ENCODE data around the gene DDB1.

The DDB1 gene

GRCh38 chr11:61356706-61357105 lies 23.8 kb upstream of the DDB1 start:
- no peak for ATAC-seq
- DNase-seq: peak; percentile 26

- no peak for DNase-seq
- no peak for ATAC-seq
Measured at GRCh38 chr11:61354208-61354607, 21.3 kb upstream of the DDB1 start.

DNA sequence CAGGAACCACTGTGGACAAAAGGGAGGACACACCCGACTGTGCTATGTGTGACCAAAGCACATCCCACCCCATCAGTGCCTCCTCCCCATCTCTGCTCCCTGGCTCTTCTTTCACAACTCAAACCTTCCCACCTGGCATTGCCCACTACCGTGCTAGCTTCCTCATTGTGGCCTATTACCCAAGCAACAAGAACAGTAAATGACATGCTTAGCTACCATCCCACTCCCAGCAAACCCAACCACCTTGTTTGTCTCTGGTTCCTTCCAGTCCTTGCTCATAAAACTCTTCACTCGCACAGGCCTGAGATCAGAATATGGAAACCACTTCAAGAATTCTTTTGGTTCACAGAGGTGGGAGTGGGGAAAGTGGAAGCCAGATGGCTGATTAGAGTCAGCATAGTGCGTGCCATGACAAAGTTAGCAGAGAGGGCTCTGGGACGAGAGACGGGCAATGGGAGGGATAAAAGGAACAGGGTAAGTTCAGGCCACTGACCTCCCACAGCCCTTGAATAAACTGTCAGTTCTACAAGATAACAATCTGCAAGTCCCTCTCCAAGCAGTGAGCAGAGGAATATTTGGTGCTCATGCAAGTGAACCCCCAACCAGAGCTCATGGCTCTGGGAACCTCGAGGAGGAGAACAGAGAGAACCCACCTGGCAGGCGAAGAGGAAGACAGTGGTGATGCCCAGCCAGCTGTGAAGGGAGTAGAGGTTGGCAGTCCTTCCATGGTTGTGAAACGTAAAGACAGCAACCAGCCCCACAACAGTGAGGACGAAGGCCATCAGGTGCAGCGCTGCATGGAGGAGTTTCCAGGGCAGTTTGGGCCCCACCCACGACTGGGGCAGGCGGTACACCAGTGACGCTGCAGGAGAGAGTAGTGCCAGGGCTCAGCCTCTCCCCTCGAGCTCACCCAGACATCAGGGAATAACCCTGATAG lies 20.5 kb upstream of the DDB1 start:
- no peak for DNase-seq
- no peak for ATAC-seq

DNA sequence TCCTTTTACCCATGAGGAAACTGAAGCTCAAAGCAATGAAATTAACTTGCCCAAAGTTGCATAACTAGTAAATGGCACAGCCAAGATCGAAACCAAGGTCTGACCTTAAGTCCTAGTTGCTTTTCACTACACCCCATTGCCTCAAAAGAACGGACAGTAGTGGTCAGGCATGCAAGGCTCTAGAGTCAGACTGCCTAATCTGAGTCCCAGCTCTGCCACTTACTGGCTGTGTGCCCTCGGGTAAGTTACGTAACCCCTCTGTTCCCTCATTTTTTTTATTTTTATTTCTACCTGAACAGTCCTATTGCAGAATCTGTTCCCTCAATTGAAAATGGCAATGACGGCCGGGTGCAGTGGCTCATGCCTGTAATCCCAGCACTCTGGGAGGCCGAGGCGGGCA lies 19.1 kb upstream of the DDB1 start:
- ATAC-seq (no peak), DNase-seq (no peak)

DNA sequence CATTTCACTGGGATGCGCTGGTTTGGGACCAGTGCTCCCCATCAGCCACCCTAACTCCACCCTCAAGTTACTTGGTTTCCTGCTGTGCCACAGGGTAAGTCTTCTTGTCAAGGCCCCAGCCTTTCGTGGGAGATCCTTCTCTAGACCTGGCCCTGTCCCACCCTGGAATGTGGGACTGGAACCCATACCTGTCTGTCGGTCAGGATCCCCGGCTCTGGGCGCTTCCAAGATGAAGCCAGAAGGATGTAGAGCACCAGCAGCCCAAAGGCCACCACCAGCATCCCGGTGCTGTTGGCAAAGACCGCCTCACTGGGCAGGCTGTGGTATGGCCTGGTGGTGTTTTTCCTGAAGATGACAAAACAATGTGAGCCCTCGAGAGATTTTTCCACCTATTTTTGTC lies 17.9 kb upstream of the DDB1 start:
- ATAC-seq (no peak), DNase-seq (no peak)

DNA sequence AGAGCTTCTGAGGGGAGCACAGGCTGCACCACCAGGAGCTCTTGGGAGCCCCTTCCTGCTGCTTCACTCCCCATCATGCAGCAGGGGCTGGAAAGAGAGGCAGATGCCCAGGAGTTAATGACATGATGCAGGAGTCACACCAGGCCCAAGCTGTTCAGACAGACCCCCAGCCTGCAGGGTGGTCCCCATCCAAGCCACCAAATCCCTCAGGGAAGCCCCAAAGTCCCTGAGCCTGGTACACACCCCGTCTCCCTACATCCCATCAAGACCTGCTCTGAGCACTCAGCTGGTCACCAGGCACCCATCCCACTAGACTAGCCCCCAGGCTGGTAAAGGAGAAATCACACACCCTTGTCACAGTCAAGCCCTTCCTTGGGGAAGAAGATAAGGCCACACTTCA lies 17.4 kb upstream of the DDB1 start:
- DNase-seq (no peak), ATAC-seq (no peak)

DNA sequence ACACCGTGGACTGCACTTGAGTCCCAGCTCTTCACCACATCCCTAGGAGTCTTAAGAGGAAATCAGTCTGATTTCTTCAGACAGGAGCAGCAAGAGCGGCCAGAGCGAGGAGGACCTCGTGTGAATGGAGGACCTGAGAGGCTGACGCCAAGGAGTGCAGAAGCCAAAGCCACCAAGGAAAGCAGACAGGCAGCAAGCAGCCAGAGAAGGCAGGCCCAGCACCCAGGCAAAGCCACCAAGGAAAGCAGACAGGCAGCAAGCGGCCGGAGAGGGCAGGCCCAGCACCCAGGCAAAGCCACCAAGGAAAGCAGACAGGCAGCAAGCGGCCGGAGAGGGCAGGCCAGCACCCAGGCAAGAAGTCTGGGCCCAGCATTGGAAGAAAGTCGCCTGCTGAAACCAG lies 17.0 kb upstream of the DDB1 start:
- DNase-seq (no peak), ATAC-seq (no peak)

- no peak for ATAC-seq
- DNase-seq: no peak
Measured at GRCh38 chr11:61349189-61349751, 16.4 kb upstream of the DDB1 start.

- ATAC-seq (no peak), DNase-seq (no peak)
Measured at GRCh38 chr11:61347916-61348461, 15.1 kb upstream of the DDB1 start.

GRCh38 chr11:61345954-61346843 lies 13.3 kb upstream of the DDB1 start:
- ATAC-seq: no peak
- DNase-seq: no peak

DNA sequence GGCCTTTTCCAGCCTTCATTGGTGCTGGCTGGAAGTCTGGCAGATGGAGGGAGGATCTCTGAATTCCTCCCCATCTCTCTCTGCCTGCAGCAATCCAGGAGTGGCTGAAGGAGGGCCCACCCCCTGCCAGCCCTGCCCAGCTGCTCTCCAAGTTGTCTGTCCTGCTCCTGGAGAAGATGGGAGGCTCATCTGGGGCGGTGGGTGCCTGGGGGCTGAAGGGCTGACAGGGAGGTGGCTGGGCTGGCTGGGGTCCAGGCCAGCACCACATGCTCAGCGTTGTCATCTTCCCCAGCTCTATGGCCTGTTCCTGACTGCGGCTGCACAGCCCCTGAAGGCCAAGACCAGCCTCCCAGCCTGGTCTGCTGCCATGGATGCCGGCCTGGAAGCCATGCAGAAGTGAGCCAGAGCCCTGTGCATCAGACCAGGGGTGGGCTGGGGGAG lies 12.3 kb upstream of the DDB1 start:
- DNase-seq (no peak), ATAC-seq (no peak)

DNA sequence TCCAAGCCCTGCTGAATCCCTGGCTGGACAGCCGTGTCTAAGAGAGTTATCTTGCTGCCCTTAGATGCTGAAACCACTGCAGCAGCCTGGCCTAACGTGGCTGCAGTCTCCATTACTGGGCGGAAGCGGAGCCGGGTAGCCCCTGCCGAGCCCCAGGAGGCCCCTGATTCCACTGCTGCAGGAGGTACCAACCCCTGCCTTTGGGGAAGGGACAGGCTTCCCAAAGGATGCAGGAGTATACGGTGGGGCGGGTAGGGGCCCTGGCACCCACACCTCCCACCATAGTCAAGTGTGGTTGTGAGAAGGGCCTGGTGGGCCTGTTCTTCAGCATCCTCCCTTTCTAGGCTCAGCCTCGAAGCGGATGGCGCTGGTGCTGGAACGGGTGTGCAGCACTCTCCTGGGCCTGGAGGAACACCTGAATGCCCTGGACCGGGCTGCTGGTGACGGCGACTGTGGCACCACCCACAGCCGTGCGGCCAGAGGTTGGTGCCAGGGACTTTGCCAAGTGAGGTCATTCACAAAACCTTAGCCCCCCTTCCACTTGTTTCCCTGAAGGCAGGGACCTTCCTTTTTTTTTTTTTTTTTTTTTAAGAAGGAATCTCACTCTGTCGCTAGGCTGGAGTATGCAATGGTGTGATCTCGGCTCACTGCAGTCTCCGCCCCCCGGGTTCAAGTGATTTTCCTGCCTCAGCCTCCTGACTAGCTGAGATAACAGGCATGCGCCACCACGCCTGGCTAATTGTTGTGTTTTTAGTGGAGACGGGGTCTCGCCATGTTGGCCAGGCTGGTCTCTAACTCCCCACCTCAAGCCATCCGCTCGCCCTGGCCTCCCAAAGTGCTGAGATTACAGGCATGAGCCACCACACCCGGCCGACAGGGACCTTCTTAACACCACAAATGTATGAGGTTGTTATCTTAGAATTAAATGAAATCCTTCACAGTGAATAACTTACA lies 11.2 kb upstream of the DDB1 start:
- ATAC-seq (no peak), DNase-seq (no peak)

GRCh38 chr11:61342207-61342803 lies 9.4 kb upstream of the DDB1 start:
- DNase-seq (no peak), ATAC-seq (no peak)

- DNase-seq: no peak
- no peak for ATAC-seq
Measured at GRCh38 chr11:61341706-61342105, 8.8 kb upstream of the DDB1 start.

DNA sequence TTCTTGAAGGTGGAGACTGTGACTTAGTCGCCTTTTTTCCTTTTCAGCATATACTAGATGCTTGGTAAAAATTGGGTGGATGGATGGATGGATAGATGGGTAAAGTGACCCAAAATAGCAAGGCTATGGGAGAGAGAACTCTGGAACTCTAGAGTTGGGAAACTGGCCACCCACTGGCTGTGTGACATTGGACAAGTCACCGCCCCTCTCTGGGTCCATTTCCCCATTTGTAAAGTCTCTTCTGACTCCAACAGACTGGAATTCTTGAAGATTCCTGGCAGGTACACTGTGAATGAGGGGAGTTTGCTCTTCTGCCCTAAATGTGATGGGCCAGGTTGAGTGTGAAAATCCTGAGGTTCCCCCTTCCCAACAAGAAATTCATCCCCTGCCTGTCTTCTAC lies 8.1 kb upstream of the DDB1 start:
- no peak for ATAC-seq

DNA sequence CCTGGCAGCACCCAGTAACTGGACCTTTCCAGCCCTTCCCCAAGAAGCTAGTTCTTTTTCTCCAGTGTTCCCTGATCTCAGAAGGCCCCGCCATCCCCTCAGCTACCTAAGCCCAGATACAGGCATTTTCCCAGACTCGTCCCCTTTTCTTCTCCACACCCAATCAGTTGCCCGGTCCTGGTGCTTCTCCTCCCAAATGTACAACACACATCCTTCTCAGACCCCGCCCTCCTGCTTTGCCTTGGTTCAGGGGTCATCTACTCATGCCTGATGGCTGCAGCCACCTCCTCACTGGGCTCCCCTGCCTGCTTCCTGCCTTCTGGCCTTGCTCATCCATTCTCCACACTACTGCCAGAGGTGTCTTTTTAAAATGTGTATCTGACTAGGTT lies 6.6 kb upstream of the DDB1 start:
- ATAC-seq: no peak
- no peak for DNase-seq

More for the DNA sequence above, 8.1 kb upstream of the DDB1 start:
- DNase-seq: no peak

DNA sequence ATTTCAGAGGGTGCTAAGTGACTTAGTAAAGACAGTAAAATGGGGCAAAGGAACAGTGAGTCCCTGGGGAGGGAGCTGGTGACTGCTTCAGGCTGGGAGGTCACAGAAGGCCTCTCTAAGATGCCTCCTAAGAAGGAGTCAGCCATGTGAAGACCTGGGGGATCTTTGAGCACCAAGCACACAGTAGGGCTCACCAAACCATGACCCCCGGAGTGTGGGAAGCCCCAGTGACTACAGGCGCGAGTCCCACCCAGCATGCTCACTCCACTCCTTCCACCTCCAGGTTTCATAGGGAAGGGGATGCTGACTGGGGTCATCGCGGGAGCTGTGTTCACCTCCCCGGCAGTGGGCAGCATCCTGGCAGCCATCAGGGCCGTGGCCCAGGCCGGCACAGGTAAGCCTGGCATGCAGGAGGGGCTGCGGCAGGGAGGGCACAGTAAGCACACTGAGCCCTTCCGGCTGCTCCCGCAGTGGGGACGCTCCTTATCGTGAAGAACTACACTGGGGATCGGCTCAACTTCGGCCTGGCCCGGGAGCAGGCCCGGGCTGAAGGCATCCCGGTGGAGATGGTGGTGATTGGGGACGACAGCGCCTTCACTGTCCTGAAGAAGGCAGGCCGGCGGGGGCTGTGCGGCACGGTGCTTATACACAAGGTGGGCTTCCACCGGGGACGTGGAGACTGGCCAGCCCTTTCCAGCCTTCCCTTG lies 6.0 kb upstream of the DDB1 start:
- DNase-seq (no peak), ATAC-seq (no peak)

GRCh38 chr11:61337706-61338470 lies 5.0 kb upstream of the DDB1 start:
- ATAC-seq: no peak

GRCh38 chr11:61336171-61336935 lies 3.4 kb upstream of the DDB1 start:
- ATAC-seq (peak; percentile 67), DNase-seq (peak; percentile 86)

More at GRCh38 chr11:61337706-61338470, 5.0 kb upstream of the DDB1 start:
- DNase-seq: no peak

Measured in stimulated activated naive CD8-positive, alpha-beta T cell treated with anti-CD3 and anti-CD28 coated beads, Interleukin-15, Interleukin-2, amounts not matched to agents 100 U/mL and 50 U/mL, for 24 hours (primary cell).